ENCODE data around the gene P2RY14. TPM values are rescaled to one million over a fixed set of nuclear protein-coding genes. Genes with fewer than 3 reads are reported as not detected.

Gene P2RY14
- total RNA-seq, 1 experiment from 2014 or later = not detected

DNA sequence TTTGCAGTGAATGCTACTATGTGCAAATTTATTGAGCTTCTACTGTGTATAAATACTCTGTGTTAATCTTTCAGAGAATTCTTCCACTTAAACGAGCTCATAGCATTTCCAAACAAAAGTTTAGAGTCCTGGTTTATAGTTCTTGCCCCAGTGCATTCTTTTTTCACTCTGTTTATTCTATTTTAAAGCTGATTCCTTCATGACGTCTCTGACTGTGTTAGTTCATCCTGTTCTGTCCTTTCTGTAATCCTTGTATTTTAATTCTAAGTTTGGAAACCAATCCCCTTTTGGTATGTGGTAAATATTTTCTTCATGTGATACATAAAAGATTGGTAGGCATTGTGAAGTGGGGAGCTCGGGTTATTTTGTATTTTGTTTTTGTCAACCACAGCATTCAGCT is 18.7 kb downstream of the P2RY14 start (continued):
- TF ChIP-seq, protein P1, sequence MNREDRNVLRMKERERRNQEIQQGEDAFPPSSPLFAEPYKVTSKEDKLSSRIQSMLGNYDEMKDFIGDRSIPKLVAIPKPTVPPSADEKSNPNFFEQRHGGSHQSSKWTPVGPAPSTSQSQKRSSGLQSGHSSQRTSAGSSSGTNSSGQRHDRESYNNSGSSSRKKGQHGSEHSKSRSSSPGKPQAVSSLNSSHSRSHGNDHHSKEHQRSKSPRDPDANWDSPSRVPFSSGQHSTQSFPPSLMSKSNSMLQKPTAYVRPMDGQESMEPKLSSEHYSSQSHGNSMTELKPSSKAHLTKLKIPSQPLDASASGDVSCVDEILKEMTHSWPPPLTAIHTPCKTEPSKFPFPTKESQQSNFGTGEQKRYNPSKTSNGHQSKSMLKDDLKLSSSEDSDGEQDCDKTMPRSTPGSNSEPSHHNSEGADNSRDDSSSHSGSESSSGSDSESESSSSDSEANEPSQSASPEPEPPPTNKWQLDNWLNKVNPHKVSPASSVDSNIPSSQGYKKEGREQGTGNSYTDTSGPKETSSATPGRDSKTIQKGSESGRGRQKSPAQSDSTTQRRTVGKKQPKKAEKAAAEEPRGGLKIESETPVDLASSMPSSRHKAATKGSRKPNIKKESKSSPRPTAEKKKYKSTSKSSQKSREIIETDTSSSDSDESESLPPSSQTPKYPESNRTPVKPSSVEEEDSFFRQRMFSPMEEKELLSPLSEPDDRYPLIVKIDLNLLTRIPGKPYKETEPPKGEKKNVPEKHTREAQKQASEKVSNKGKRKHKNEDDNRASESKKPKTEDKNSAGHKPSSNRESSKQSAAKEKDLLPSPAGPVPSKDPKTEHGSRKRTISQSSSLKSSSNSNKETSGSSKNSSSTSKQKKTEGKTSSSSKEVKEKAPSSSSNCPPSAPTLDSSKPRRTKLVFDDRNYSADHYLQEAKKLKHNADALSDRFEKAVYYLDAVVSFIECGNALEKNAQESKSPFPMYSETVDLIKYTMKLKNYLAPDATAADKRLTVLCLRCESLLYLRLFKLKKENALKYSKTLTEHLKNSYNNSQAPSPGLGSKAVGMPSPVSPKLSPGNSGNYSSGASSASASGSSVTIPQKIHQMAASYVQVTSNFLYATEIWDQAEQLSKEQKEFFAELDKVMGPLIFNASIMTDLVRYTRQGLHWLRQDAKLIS (CRISPR knock-in tag; IDR thresholded peaks at IDR 0.05; ENCODE audit: borderline replicate concordance) = no peak

DNA sequence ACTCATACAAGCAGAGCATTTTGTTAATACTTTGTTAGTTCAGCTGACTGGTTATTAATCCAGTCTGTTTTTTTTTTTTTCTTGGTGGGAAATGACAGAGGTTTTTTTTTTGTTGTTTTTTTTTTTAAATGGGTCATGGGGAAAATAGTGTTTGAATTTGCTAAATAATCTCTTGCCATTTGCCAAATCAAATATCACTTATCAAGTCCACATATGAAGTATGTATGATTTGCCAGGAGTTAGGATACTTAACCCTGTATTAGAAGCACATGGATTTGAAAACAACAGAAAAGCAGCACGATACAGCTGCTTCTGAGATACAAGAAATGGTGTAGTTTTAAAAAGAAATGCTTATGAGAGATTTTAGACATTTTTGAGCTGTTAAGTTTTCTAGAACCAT is 21.6 kb downstream of the P2RY14 start:
- 0 out of 2 replicates have a peak, but pooled peaks cover 4% of the 10 kb centered on the region for H3K36me3 Mint-ChIP-seq
- H3K27me3 Mint-ChIP-seq (ENCODE audit: low read depth) = no peaks in the 10 kb centered on the region
- POLR2A ChIA-PET = no interaction called here
- H3K4me1 Mint-ChIP-seq = no peaks in the 10 kb centered on the region
- no peak for ATAC-seq
- TF ChIP-seq, protein P2, sequence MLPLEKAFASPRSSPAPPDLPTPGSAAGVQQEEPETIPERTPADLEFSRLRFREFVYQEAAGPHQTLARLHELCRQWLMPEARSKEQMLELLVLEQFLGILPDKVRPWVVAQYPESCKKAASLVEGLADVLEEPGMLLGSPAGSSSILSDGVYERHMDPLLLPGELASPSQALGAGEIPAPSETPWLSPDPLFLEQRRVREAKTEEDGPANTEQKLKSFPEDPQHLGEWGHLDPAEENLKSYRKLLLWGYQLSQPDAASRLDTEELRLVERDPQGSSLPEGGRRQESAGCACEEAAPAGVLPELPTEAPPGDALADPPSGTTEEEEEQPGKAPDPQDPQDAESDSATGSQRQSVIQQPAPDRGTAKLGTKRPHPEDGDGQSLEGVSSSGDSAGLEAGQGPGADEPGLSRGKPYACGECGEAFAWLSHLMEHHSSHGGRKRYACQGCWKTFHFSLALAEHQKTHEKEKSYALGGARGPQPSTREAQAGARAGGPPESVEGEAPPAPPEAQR (CRISPR knock-in tag; IDR thresholded peaks at IDR 0.05) = no peak
- no peak for TF ChIP-seq FOXJ3 (CRISPR knock-in tag; IDR thresholded peaks at IDR 0.05; ENCODE audit: borderline replicate concordance)
- H3K4me3 Mint-ChIP-seq = no peak overlapping the region
- CTCF ChIA-PET = no interaction called here
- H3K9me3 Mint-ChIP-seq = no peaks in the 10 kb centered on the region
- no peak overlapping the region for H3K27ac Mint-ChIP-seq
- DNase-seq (ENCODE audit: low spot score) = no peak

DNA sequence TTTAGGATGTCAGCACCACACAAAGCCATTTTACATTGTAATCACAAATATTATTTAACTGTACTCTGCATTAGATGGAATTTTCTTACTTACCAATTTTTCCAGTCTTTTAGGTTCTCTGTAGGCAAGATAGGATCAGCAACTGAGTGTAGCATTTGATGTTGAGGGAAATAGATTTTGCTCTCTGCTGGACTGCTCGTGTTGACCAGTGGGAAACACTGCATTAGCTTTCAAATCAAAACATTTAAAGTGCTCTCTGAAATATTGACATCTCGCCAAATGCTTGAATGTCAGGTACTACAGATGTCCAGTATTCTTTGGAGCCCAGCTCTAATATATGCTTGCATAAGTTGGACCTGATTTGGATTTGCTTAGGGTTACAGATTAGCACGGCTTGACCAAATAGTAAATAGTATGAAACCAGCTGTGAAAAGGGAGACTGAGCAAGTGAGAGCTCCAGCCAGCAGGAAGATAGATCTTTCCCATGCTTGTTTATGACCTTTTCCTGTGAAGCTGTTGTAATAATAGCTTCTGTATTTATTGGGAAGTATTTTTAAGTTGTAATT is 29.5 kb downstream of the P2RY14 start:
- POLR2A ChIA-PET = no interaction called here
- CTCF ChIA-PET = interaction anchor here (0.8 kb wide), 1 partner anchor 79 kb away, joined by 3 read pairs; no protein-coding TSS in a partner anchor
- no peaks in the 10 kb centered on the region for H3K9me3 Mint-ChIP-seq
- no peak for DNase-seq (ENCODE audit: low spot score)
- H3K4me3 Mint-ChIP-seq = no peak overlapping the region
- ATAC-seq = no peak
- H3K27ac Mint-ChIP-seq = peak overlapping the region; percentile 38; the same call in 1 of the 2 replicates
- no peaks in the 10 kb centered on the region for H3K36me3 Mint-ChIP-seq
- TF ChIP-seq HMGA2 (CRISPR knock-in tag; IDR thresholded peaks at IDR 0.05) (no peak), GRHL2 (CRISPR knock-in tag; IDR thresholded peaks at IDR 0.05; ENCODE audit: insufficient replicate concordance, severe bottlenecking) (no peak), FOXK1 (CRISPR knock-in tag; IDR thresholded peaks at IDR 0.05) (no peak), NR1H2 (CRISPR knock-in tag; IDR thresholded peaks at IDR 0.05) (no peak), JAZF1 (CRISPR knock-in tag; IDR thresholded peaks at IDR 0.05) (no peak), NFATC4 (CRISPR knock-in tag; IDR thresholded peaks at IDR 0.05) (no peak), OVOL2 (CRISPR knock-in tag; IDR thresholded peaks at IDR 0.05; ENCODE audit: borderline replicate concordance) (no peak), ATF2 (CRISPR knock-in tag; IDR thresholded peaks at IDR 0.05; ENCODE audit: borderline replicate concordance, low read depth) (no peak), JUN (CRISPR knock-in tag; IDR thresholded peaks at IDR 0.05) (no peak), GTF2I (CRISPR knock-in tag; conservative IDR thresholded peaks at IDR 0.05) (no peak), ATF1 (CRISPR knock-in tag; IDR thresholded peaks at IDR 0.05) (no peak), PREB (CRISPR knock-in tag; IDR thresholded peaks at IDR 0.05; ENCODE audit: borderline replicate concordance) (no peak)
- TF ChIP-seq, protein P3, sequence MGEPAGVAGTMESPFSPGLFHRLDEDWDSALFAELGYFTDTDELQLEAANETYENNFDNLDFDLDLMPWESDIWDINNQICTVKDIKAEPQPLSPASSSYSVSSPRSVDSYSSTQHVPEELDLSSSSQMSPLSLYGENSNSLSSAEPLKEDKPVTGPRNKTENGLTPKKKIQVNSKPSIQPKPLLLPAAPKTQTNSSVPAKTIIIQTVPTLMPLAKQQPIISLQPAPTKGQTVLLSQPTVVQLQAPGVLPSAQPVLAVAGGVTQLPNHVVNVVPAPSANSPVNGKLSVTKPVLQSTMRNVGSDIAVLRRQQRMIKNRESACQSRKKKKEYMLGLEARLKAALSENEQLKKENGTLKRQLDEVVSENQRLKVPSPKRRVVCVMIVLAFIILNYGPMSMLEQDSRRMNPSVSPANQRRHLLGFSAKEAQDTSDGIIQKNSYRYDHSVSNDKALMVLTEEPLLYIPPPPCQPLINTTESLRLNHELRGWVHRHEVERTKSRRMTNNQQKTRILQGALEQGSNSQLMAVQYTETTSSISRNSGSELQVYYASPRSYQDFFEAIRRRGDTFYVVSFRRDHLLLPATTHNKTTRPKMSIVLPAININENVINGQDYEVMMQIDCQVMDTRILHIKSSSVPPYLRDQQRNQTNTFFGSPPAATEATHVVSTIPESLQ (CRISPR knock-in tag; IDR thresholded peaks at IDR 0.05) = no peak
- TF ChIP-seq, protein P4, sequence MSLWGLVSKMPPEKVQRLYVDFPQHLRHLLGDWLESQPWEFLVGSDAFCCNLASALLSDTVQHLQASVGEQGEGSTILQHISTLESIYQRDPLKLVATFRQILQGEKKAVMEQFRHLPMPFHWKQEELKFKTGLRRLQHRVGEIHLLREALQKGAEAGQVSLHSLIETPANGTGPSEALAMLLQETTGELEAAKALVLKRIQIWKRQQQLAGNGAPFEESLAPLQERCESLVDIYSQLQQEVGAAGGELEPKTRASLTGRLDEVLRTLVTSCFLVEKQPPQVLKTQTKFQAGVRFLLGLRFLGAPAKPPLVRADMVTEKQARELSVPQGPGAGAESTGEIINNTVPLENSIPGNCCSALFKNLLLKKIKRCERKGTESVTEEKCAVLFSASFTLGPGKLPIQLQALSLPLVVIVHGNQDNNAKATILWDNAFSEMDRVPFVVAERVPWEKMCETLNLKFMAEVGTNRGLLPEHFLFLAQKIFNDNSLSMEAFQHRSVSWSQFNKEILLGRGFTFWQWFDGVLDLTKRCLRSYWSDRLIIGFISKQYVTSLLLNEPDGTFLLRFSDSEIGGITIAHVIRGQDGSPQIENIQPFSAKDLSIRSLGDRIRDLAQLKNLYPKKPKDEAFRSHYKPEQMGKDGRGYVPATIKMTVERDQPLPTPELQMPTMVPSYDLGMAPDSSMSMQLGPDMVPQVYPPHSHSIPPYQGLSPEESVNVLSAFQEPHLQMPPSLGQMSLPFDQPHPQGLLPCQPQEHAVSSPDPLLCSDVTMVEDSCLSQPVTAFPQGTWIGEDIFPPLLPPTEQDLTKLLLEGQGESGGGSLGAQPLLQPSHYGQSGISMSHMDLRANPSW (CRISPR knock-in tag; conservative IDR thresholded peaks at IDR 0.05; ENCODE audit: low read depth) = no peak
- H3K4me1 Mint-ChIP-seq = no peaks in the 10 kb centered on the region
- H3K27me3 Mint-ChIP-seq (ENCODE audit: low read depth) = no peaks in the 10 kb centered on the region
